NCI-H82 (cell line): Measurements from ENCODE around the gene CIB4.
A peak's percentile ranks its signal among the peaks of the same experiment; 100 is the strongest.
"Not testable (repeated sequence)": the region's sequence is repeated elsewhere in the genome, so short reads cannot be mapped to it uniquely, and the experiment has no call there.

Source experiments
- DNase-seq: peaks from one replicate; lab custom pipeline; 2025; lab: John Stamatoyannopoulos, UW

Gene CIB4

GRCh38 chr2:26568076-26568890, 72.9 kb downstream of the CIB4 start:
- DNase-seq: no peak

GRCh38 chr2:26567534-26567933, 73.6 kb downstream of the CIB4 start:
- DNase-seq: no peak

- DNase-seq: not testable (repeated sequence)
These were observed 74.4 kb downstream of the CIB4 start for GRCh38 chr2:26566731-26567130.

- no peak for DNase-seq
These were observed 75.1 kb downstream of the CIB4 start for GRCh38 chr2:26566081-26566375.

- peak; percentile 34 for DNase-seq
These were observed 77.0 kb downstream of the CIB4 start for GRCh38 chr2:26564121-26564644.

GRCh38 chr2:26563686-26564085, 77.5 kb downstream of the CIB4 start:
- no peak for DNase-seq

GRCh38 chr2:26562811-26563645, 78.1 kb downstream of the CIB4 start:
- DNase-seq: no peak

GRCh38 chr2:26561918-26562810, 79.0 kb downstream of the CIB4 start:
- DNase-seq: peak; percentile 89

GRCh38 chr2:26561376-26561775, 79.8 kb downstream of the CIB4 start:
- no peak for DNase-seq

- DNase-seq: no peak
These were observed 80.3 kb downstream of the CIB4 start for GRCh38 chr2:26560892-26561291.

GRCh38 chr2:26559556-26559955, 81.6 kb downstream of the CIB4 start:
- no peak for DNase-seq

- DNase-seq: no peak
These were observed 82.1 kb downstream of the CIB4 start for GRCh38 chr2:26559044-26559405.

GRCh38 chr2:26558271-26559043, 82.7 kb downstream of the CIB4 start:
- DNase-seq: peak; percentile 57

GRCh38 chr2:26557244-26557925, 83.8 kb downstream of the CIB4 start:
- no peak for DNase-seq

- no peak for DNase-seq
These were observed 84.6 kb downstream of the CIB4 start for GRCh38 chr2:26556309-26557243.

GRCh38 chr2:26555246-26556133, 85.7 kb downstream of the CIB4 start:
- peak; percentile 51 for DNase-seq

GRCh38 chr2:26552641-26553374, 88.4 kb downstream of the CIB4 start:
- no peak for DNase-seq
